Endodermal cell (in vitro differentiated cells): ENCODE data around the gene PKD1. TPM values are rescaled to one million over a fixed set of nuclear protein-coding genes. Genes with fewer than 3 reads are reported as not detected.

Experiments used
- DNase-seq: peaks from one replicate; pipeline ENCODE4 v3.0.0-alpha.2; 2017
- H3K27ac ChIP-seq: 2 replicates; pipeline ENCODE4 v1.5.1; 2013; ENCODE audit warnings: mild to moderate bottlenecking, low read depth, low read length, moderate library complexity
- H3K27me3 ChIP-seq: 2 replicates; pipeline ENCODE4 v1.6.1; 2013; ENCODE audit warnings: mild to moderate bottlenecking, low read length, moderate library complexity; ENCODE audit not compliant: insufficient read depth, control insufficient read depth, poor library complexity, severe bottlenecking
- H3K36me3 ChIP-seq: 2 replicates; pipeline ENCODE4 v1.7.0; 2013; ENCODE audit warnings: mild to moderate bottlenecking, low read length, moderate library complexity; ENCODE audit not compliant: control insufficient read depth, insufficient read depth
- H3K4me1 ChIP-seq: one replicate; pipeline ENCODE4 v1.7.0; 2013; ENCODE audit warnings: low read length; ENCODE audit not compliant: control insufficient read depth, insufficient read depth
- H3K4me3 ChIP-seq: 2 replicates; pipeline ENCODE4 v1.5.1; 2013; ENCODE audit warnings: mild to moderate bottlenecking, low read length, moderate library complexity
- H3K9ac ChIP-seq: 2 replicates; pipeline ENCODE4 v1.6.1; 2013; ENCODE audit warnings: mild to moderate bottlenecking, low read length, moderate library complexity; ENCODE audit not compliant: poor library complexity, severe bottlenecking; ENCODE audit errors: extremely low read depth
- H3K9me3 ChIP-seq: 2 replicates; pipeline ENCODE4 v1.6.1; 2013; ENCODE audit warnings: mild to moderate bottlenecking, low read length, moderate library complexity; ENCODE audit not compliant: control insufficient read depth
- H3K27ac Mint-ChIP-seq: 2 replicates; pipeline ENCODE4 v1.8.0; 2020; ENCODE audit warnings: mixed read lengths
- H3K27me3 Mint-ChIP-seq: 2 replicates; pipeline ENCODE4 v1.8.0; 2021; ENCODE audit warnings: mild to moderate bottlenecking, mixed read lengths; ENCODE audit not compliant: insufficient read depth
- H3K36me3 Mint-ChIP-seq: 2 replicates; pipeline ENCODE4 v1.8.0; 2020; ENCODE audit warnings: low read depth, mixed read lengths
- H3K4me1 Mint-ChIP-seq: 2 replicates; pipeline ENCODE4 v1.8.0; 2020; ENCODE audit warnings: mixed read lengths
- H3K4me3 Mint-ChIP-seq: 2 replicates; pipeline ENCODE4 v1.8.0; 2020; ENCODE audit warnings: mild to moderate bottlenecking, moderate library complexity, mixed read lengths
- H3K9me3 Mint-ChIP-seq: 2 replicates; pipeline ENCODE4 v1.8.0; 2020; ENCODE audit warnings: mild to moderate bottlenecking, mixed read lengths
- WGBS, 2 experiments: methylation state at CpG; one replicate each; pipeline versions ENCODE4 v1.1.5 to v1.1.7; 2013; ENCODE audit warnings: missing lambda C conversion rate in 2 of 2, mixed read lengths in 1 of 2; ENCODE audit not compliant: insufficient coverage in 1 of 2, insufficient read length in 1 of 2; 5-methylcytosine and 5-hydroxymethylcytosine counted together
- total RNA-seq, 2 donors: library from RNA; stranded (reverse); fragmentation: NEBNext Ultra II Directional in 1 of 2; extraction: Animal tissue kit (Norgen Biotek cat#: 25700) in 1 of 2; gene quantifications; 2 replicates in 1 of 2; 3 replicates in 1 of 2; pipeline ENCODE4 v1.2.1, GENCODE V29; 2021
- TF ChIP-seq, protein P1 (sequence below): fragments of 200-600 bp; sonication (generic); conservative IDR thresholded peaks from 2 replicates; pipeline ENCODE4 v1.5.0; 2021; ENCODE audit warnings: antibody characterized with exemption, mild to moderate bottlenecking

PKD1 gene
- total RNA-seq, 2 donors from 2014 or later = 104 to 110 TPM

DNA sequence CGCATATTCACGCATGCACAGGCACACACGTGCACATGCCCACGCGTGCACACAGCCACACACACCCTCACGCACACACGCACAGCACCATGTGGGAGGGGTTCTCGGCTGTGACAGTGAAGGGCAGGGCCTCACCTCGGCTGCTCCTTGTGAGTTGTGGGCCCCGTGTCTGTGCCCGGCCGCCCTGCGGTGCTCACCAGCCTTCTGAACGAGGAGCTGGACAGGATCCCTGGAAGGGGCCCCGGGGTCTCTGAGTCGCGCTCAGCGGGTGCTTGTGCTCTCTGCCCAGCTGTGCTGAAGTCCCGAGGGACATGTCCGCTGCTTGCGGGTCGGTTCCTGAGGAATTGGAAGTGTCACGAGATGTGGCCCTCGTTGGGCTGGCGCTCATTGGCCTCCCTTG lies 71.8 kb downstream of the PKD1 start:
- Histone ChIP-seq H3K36me3 (peaks cover 16% of the 10 kb centered on the region), H3K27me3 (no peaks in the 10 kb centered on the region), H3K27ac (no peak overlapping the region), H3K4me1 (no peaks in the 10 kb centered on the region), H3K9me3 (no peaks in the 10 kb centered on the region), H3K9ac (no peak overlapping the region), H3K4me3 (no peak overlapping the region)
- H3K9me3 Mint-ChIP-seq = no peaks in the 10 kb centered on the region
- no peaks in the 10 kb centered on the region for H3K4me1 Mint-ChIP-seq
- H3K36me3 Mint-ChIP-seq = peaks cover 41% of the 10 kb centered on the region
- 93 to 97% methylated on average over 22 to 25 of the region's 25 CpGs for WGBS, 2 experiments
- H3K27me3 Mint-ChIP-seq = no peaks in the 10 kb centered on the region
- H3K4me3 Mint-ChIP-seq = no peak overlapping the region
- DNase-seq = no peak
- H3K27ac Mint-ChIP-seq = no peak overlapping the region
- TF ChIP-seq, protein P1, sequence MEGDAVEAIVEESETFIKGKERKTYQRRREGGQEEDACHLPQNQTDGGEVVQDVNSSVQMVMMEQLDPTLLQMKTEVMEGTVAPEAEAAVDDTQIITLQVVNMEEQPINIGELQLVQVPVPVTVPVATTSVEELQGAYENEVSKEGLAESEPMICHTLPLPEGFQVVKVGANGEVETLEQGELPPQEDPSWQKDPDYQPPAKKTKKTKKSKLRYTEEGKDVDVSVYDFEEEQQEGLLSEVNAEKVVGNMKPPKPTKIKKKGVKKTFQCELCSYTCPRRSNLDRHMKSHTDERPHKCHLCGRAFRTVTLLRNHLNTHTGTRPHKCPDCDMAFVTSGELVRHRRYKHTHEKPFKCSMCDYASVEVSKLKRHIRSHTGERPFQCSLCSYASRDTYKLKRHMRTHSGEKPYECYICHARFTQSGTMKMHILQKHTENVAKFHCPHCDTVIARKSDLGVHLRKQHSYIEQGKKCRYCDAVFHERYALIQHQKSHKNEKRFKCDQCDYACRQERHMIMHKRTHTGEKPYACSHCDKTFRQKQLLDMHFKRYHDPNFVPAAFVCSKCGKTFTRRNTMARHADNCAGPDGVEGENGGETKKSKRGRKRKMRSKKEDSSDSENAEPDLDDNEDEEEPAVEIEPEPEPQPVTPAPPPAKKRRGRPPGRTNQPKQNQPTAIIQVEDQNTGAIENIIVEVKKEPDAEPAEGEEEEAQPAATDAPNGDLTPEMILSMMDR = no peak

DNA sequence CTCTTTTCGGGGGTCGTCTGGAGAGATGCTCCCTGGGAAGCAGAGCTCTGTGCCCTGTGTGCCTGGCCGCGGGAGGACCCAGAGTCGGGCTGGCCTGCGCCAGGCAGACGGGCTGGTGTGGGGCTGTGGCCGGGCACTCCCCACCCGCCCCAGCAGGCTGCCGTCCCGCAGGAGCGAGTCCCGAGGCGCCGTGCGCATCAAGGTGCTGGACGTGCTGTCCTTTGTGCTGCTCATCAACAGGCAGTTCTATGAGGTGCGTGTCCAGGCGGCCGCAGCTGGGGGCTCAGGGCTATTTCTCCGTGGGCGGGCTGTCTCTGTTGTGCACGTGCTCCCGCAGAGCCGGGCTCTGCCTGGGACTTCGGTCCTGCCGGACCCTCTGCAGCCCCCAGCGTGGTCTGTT lies 72.9 kb downstream of the PKD1 start:
- Mint-ChIP-seq H3K4me1 (peaks cover 4% of the 10 kb centered on the region), H3K4me3 (no peak overlapping the region), H3K9me3 (no peaks in the 10 kb centered on the region), H3K27me3 (no peaks in the 10 kb centered on the region), H3K36me3 (peaks cover 34% of the 10 kb centered on the region), H3K27ac (no peak overlapping the region)
- TF ChIP-seq, protein P1 = no peak
- Histone ChIP-seq H3K36me3 (peaks cover 16% of the 10 kb centered on the region), H3K4me1 (no peaks in the 10 kb centered on the region), H3K9me3 (no peaks in the 10 kb centered on the region), H3K9ac (no peak overlapping the region), H3K27ac (no peak overlapping the region), H3K4me3 (no peak overlapping the region), H3K27me3 (no peaks in the 10 kb centered on the region)
- WGBS, 2 experiments = 94 to 96% methylated on average over 21 to 28 of the region's 28 CpGs
- DNase-seq = no peak

GRCh38 chr16:2061526-2061925 lies 74.2 kb downstream of the PKD1 start:
- no peaks in the 10 kb centered on the region for H3K9me3 ChIP-seq
- no peak overlapping the region for H3K4me3 Mint-ChIP-seq
- H3K9me3 Mint-ChIP-seq = no peaks in the 10 kb centered on the region
- WGBS, 2 experiments = 93 to 94% methylated on average over 9 to 13 of the region's 13 CpGs
- no peaks in the 10 kb centered on the region for H3K27me3 Mint-ChIP-seq
- H3K9ac ChIP-seq = no peak overlapping the region
- H3K36me3 Mint-ChIP-seq = peaks cover 30% of the 10 kb centered on the region
- H3K36me3 ChIP-seq = peaks cover 12% of the 10 kb centered on the region
- H3K4me3 ChIP-seq = no peak overlapping the region
- no peak overlapping the region for H3K27ac ChIP-seq
- TF ChIP-seq, protein P1 = no peak
- H3K27ac Mint-ChIP-seq = no peak overlapping the region
- DNase-seq = no peak
- H3K27me3 ChIP-seq = no peaks in the 10 kb centered on the region
- no peaks in the 10 kb centered on the region for H3K4me1 ChIP-seq
- peaks cover 4% of the 10 kb centered on the region for H3K4me1 Mint-ChIP-seq
